GM21381 (cell line): Measurements from ENCODE around the gene ALK.

Experiments used
- ATAC-seq: cut with Tn5 transposase; IDR thresholded peaks from one replicate; pipeline ENCODE4 v1.9.1; 2021; ENCODE audit warnings: mild to moderate bottlenecking, moderate library complexity; ENCODE audit not compliant: unreplicated experiment

The ALK gene

GRCh38 chr2:29921560-29921915, at the start of gene ALK:
Gene ALK (minus strand): TSS chr2:29921586. CDS start chr2:29920659, 927 bp downstream.
- ATAC-seq, result no peak

DNA sequence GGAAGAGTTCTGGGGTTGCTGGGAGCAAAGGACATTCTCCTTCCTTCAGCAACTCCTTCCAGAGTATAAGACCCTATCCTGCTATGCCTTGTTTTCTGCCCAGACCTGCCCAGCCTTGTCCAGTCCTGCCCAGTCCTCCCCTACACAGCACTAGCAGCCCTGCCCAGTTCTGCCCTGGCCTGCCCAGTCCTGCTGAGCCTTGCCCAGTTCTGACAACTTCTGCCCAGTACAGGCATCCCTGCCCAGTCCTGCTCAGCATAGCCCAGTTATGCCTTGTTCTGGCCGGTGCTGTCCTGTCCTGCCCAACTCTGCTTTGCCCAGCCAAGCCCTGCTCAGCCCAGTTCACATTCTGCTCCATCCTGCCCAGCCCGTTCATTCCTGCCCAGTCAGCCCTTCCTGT, 44.9 kb upstream of the ALK start:
- ATAC-seq, result no peak

DNA sequence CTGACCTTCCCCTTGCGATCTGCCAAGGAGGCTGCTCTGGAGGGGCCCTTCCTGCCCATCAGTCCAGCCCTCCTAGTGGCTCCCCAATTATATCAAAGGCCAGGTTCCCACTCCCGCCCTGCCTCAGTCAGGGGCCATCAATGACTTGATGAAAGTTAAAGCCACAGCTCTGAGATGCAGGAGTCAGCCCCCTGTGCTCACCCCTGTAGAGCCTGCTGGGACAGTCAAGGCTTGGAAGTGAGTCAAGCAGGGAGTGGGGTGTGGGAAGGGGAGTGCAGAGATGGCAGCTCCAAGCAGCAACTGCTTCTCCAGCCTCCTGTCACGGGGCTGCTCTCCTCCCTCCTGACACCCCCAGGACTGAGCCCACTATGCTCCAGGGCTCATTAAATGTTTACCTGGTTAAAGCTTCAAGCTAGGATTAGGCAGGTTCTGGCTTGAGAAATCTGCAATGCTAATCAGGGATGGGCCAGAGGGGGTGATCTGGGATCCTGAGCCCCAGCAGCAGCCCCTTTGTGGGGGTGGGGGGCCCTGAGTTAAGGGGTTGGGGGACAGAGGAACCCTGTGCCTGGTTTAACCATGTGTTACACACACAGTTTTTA, 42.7 kb upstream of the ALK start:
- ATAC-seq, result no peak

DNA sequence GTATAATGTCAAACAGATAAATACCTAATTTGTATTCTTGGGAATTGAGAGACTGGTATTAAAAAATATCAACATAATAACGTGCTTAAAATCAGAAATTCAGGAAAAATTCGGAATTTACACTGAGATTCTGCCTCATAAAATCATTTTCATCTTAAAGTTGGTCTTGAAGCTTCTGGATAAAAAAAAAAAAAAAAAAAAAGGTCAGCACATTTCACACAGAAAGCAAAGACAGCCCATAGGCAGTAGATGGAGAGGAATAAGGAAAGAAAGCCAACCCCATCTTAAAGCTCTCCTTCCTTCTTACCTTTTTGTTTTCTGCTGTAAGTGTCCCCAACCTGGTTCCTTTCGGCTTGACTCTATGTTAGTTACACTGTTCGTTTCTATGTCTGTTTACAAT, 41.5 kb upstream of the ALK start:
- ATAC-seq, result no peak

DNA sequence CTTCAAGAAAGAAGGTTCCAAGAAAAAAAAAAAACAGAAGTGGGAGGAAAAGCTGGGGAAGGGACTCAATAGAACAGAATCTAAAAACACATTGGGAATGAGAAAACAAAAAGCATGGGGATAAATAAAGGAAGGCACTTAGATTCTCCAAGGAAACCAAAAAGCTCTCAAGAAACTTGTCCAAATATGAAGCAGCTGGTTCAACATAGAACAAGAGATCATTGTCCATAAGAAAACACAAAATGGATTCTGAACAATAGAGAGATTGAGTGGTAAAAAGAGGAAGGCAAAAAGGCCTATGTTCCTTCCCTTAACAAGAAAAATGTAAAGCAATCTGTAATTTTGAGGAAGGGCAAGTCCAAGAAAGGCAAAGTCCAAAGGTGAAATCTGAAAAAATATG, 32.9 kb upstream of the ALK start:
- no peak for ATAC-seq

GRCh38 chr2:29952973-29953372, 31.6 kb upstream of the ALK start:
- no peak for ATAC-seq

DNA sequence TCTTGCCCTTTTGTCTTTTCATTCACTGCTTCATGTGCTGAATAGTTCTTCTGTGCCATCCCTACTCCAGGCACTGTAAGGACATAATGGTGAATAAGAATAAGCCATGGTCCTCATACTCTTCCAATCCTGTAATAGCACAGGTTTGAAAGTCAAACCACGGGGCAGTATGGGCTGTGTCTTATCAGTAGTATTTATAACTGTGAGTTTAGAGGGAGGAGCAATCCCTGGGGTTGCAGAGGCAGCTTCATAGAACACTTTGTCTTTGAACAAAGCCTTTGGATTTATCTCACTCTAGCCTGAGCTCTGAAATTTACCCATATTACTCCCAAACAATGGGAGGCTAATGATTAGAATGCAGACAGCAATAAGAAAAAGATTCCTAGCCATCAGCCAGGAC, 30.2 kb upstream of the ALK start:
- no peak for ATAC-seq

- ATAC-seq, result no peak
These were observed 29.1 kb upstream of the ALK start for GRCh38 chr2:29950481-29950880.

- ATAC-seq, result no peak
These were observed 27.7 kb upstream of the ALK start for GRCh38 chr2:29949042-29949441.

DNA sequence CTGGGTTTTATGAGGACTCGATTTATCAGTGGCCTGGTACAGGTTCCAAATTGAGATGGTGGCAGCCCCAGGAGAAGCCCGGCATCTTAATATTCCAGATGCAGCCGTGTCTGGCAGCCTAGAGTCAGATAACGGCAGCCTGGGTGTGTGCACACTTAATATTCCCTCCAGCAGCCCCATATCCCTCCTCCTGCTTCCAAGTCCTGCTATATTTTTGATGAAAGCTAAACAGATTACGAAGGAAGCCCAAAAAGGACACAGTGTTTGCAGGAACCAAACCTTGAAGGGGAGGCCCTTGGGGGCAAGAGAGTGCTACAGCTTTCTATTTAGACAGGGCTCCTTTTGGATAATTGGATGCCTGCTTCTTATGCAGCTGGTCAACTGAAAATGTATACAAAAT, 25.1 kb upstream of the ALK start:
- no peak for ATAC-seq

- ATAC-seq, result no peak
These were observed 21.3 kb upstream of the ALK start for GRCh38 chr2:29942711-29943110.

GRCh38 chr2:29940706-29941105, 19.3 kb upstream of the ALK start:
- ATAC-seq, result no peak

DNA sequence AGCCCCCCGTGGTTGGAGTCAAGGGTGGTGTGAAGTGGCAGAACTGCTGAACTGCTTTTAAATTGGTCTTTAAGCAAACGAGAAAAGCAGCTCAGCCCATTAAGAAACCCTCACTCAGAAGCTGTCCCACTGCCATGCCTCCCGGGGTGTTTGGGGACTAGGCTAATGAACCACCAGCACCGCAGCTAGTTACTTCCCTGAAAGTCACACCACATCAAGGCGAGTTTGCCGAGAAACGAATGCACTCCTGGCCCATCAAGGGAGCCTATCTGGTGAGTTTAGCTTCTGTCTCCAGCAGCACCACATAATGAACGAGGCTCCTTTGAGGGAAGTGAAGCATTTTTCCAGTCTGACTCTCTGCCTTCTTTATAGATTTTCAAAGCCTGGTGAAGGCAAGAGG, 14.6 kb upstream of the ALK start:
- ATAC-seq, result no peak

DNA sequence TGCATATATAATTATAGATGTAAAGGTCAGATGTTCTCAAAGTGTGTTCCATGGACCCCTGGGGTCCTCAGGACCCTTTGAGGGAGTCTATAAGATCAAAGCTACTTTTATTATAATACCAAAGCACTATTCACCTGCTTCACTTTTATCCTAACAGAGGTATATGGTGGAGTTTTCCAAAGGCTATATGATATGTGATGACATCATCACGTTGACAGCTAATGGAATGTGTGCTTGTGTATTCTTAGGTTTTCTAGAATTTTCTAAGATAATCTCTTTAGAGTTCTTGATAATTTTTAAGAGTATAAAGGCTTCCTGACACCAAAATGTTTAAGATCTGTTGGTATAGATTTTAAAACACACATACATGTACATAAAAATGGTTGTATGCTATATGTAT, 10.4 kb upstream of the ALK start:
- no peak for ATAC-seq

GRCh38 chr2:29923110-29923721, 1.8 kb upstream of the ALK start:
- ATAC-seq, result no peak

DNA sequence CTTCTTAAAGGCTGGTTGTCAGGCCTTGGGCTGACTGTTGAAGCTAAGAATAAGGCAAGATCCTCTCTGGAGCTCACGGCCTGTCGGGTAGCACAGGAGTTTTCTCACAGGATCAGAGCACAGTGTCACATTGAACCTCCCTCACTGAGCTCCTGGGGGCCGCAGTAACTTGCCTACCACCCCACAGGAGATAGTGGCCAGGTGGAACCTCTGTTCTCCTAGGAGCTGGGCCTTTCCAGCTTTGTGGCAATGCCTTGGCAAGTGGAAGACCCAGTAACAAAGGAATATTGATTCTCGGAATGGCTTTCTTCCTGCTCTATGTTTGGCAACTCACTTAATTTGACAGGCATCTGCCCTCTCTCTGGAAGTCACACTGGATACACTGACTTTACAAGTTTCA, 1.2 kb upstream of the ALK start:
- no peak for ATAC-seq

- ATAC-seq, result no peak
These were observed 491 bp downstream of the ALK start for GRCh38 chr2:29920631-29921559.

- ATAC-seq, result no peak
These were observed 1.2 kb downstream of the ALK start for GRCh38 chr2:29920130-29920577.

- no peak for ATAC-seq
These were observed 2.4 kb downstream of the ALK start for GRCh38 chr2:29918941-29919340.

- no peak for ATAC-seq
These were observed 3.6 kb downstream of the ALK start for GRCh38 chr2:29917781-29918180.

DNA sequence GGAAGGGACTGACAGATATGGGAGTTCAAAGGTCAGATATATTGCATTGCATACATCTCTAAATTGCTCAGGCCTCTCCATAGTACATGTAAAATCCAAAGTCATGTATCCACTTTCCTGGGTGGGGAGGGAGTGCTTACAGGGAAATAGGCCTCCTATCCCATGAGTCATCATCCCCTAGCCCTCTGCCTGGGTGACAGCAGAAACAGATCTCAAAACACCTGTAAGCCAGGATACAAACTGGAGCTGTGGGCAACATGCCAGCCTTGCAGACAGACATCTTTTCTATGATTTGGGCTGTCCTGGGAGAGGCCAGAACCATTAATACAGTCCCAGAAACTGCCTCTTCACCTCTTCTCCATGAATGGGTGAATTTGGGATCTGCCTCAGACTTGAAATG, 4.8 kb downstream of the ALK start:
- no peak for ATAC-seq

DNA sequence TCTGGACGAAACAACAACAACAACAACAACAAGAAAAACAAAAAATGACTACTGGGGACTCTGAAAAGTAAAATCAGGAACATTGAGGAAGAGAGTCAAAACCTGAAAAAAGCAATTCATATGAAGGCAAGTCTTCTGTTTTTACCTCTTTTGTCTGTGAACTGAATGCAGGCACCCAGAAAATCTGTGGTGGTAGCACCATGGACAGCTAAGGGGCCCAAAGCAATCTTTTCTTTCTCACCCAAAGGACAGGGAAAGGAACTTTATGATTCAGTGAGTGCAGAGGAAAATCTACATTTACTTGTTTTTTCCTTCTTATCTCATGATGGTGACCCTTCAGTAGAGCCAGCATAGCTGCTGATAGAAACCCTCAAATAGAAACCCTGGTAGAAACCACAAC, 10.4 kb downstream of the ALK start:
- no peak for ATAC-seq
